C1 segment of cervical spinal cord (tissue), 14 donors: ENCODE results near the gene RTP1.
A peak's percentile ranks its signal among the peaks of the same experiment; 100 is the strongest.
"Not testable (repeated sequence)": the region's sequence is repeated elsewhere in the genome, so short reads cannot be mapped to it uniquely, and the experiment has no call there.

Source experiments
- DNase-seq, 14 donors: peaks; one replicate each; lab custom pipeline; 2025; lab: John Stamatoyannopoulos, UW

The RTP1 gene

DNA sequence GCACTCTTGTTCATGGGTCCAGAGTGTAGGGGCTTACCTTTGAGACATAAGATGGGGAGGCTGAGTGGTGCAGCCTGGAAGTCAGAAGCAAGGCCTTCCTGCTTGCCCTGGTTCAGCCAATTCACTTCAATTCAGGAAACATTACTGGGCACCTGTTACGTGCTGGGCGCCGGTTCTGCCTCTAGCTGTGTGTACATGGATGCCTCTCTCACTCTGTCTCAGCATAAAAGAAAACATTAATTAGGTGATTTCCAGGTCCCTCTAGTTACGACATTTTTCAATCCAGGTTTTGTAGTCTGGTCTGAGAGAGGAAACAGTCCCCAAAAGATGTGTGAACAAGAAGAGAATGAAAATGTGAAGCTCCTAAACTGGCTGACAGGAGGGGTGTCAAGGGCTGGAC, 1.2 kb downstream of the RTP1 start:
- no peak for DNase-seq

- not testable (repeated sequence) for DNase-seq
Measured at GRCh38 chr3:187199463-187200050, 2.3 kb downstream of the RTP1 start.

DNA sequence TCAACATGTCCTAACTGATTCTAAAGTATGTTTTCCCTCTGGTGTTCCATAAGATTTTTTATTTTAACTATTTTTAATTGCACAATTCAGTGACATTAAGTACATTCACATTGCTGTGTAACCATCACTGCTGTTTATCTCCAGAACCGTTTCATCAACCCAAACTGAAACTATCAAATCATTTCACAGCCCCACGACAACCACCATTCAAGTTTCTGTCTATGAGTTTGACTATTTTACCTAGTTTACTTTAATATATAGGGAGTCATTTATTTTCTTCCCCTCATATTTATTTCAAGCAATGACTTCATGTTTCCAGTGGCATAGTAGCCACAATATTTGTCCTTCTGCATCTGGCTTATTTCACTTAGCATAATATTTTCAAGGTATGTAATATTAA, 8.4 kb downstream of the RTP1 start:
- DNase-seq, result no peak

DNA sequence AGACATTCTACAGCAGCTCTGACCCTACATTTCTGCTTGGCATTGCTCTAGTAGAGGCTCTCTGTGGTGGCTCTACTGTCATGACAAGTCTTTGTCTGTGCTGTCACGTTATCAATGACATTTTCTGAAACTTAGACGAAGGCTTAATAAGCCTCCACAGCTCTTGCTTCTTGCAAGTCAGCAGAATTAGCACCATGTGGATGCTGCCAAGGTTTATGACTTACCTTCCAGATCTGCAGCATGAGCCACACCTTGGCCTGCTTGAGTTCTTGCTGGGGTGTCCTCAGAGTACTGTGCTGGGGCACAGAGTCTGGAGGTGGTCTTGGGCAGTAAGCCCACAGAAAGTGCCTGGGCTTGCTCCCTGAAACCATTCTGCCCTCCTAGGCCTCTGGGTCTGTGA, 9.8 kb downstream of the RTP1 start:
- no peak for DNase-seq

GRCh38 chr3:187207624-187208023, 10.3 kb downstream of the RTP1 start:
- DNase-seq, result no peak

DNA sequence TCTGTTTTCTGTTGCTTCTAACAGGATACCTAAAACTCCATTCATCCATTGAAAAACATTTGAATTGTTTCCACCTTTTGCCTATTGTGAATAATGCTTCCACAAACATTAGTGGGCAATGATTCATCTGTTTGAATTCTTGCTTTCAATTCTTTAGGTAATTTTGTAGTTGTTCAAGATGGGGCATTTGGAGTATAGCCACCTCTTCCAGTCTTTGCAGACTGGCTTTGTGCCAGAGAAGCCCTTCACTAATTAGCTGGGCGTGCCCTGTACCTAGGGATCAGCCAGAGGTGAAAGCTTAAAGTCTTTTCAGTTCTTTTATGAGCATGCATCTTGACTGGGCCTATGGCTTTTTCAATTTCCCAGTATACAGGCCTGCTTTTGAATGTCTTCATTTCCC, 10.9 kb downstream of the RTP1 start:
- DNase-seq, result peak in 1 of 14 donors; percentile 4

DNA sequence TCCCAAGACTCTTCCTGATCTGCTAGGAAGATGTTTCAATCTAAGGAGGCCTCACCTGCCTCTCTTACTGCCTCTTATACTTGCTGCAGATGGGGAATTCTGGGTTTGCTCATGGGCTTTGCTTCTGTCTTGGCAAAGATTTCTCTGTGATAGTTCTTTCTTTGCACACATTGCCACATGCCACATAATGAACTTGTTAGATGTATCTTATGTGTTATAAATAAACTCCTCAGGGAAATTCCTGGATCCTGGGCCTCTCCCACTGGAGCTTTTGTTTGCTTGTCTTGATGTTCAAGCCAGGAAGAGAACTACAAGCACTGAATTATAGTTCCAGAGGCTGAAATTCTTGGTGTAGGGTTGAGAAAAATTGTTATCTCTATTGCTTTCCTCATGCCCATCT, 12.2 kb downstream of the RTP1 start:
- DNase-seq, result no peak

GRCh38 chr3:187210091-187210490, 12.8 kb downstream of the RTP1 start:
- no peak for DNase-seq

DNA sequence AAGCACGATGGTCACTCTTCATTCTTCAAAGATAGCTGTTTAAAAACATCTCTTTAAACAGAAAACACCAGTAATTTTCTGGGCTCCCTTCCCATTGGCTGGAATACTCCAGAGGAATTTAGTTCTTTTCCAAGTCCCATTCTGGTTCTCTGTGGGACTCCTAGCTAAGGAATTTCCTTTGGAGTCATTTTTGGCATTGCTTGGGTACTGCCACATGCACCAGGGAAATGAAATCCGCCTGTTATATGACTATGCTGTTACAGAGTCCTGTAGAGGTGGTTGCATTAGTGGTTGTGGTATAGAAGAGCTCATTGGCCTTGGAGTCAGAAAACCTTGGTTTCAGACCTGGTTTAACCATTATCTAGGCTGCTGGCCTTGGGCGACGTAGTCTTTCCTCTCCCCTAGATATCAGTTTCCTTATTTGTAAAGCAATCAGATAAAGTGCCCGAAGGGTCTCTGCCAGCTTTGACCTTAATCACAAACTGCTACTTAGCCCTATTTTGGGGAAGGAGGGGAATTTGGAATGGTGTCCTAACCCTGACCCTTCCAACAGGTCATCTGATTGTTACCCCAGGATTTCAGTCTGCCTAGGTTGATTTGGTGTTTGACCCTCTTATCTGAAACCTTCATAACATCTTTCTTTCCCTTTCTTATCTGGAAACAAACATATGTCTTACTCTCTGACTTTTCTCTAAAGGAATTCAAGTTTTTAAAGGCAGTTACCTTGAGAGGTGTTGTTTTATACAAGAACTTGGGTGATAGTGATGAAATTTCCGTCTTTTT, 13.4 kb downstream of the RTP1 start:
- DNase-seq, result peak in 2 of 14 donors; percentile 12 to 14

DNA sequence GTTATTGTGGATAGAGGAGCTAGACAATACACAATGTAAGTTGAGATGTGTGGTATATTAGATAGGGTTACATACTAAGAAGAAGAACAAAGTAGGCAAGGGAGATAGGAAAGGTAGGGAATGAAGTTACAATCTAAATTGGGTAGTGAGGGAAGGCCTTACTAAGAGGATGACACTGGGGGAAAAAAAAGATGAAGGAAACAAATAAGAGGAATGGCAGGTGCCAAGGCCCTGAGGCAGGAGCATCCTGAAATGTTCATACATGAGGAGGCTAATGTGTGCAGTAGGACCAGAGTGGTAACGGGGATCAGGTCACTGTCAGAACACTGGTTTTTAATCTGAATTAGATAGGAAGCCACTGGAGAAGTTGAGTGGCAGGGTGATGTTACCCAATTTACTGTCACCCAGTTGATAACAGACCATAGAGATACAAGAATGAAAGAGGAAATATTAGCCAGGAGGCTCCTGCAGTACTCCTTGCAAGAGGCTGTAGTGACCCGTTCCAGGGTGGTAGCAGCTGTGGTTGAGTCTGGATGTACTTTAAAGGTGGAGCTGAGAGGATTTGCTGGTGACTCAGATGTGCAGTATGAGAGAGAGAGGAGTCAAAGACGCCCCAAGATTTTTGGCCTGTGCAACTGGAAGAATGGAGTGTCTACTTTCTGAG, 14.4 kb downstream of the RTP1 start:
- DNase-seq, result no peak

DNA sequence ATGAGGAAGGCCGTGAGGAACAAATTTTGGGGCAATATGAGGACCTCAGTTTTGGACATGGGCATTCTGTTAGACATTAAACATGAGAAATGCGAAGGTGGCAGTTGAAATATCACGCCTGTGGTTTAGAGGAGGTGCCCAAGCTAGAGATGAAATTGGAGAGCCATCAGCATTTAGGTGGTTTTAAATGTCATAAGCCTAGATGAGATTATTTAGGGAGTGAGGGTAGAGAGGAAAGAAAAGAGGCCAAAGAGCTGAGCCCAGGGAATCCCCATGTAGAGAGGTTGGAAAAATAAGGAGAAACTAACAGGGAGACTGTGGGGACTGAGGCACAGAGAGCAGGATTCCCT, 14.9 kb downstream of the RTP1 start:
- DNase-seq, result no peak

GRCh38 chr3:187212705-187213104, 15.4 kb downstream of the RTP1 start:
- DNase-seq, result peak in 5 of 14 donors; percentile 17 to 32 (median 18)

- DNase-seq, result no peak
Measured at GRCh38 chr3:187213616-187214015, 16.3 kb downstream of the RTP1 start.

- no peak for DNase-seq
Measured at GRCh38 chr3:187215460-187215859, 18.2 kb downstream of the RTP1 start.

DNA sequence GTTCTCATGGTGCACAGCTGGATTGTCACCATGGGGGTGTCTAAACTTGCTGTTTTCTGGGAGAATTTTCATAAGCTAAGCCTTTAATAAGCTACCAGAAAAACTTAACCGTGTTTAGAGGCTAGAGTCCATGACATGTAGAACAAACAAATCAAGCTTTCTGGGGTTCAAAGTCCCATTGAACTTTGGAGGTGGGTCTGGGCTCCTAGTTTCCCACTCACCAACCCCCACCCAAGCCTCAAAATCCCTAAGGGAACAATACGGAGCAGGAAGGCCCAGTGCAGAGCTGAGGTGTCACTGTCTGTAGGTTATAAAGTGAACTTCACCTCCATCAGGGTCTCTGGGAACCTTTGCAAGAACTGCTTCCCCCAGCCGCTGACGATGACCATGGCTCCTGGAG, 25.5 kb downstream of the RTP1 start:
- no peak for DNase-seq

DNA sequence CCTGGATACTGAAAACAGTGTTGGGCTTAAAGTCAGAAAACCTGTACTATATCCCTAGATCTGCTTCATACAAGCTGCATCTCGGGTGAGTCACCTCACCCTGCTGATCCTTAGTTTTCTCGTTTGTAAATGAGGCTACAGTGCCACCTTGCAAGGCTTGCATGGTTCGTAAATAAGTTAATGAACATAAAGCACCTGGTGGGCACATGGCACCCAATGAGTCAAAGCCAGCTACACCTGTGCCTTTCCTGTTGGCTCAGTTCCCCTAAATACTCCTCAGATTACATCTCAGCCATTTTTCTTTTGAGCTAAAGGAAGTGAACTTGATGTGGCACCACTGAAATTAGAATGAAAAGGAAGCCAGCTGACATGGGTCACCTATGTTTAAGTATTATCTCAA, 26.5 kb downstream of the RTP1 start:
- no peak for DNase-seq

- DNase-seq, result no peak
Measured at GRCh38 chr3:187227658-187228258, 30.5 kb downstream of the RTP1 start.

GRCh38 chr3:187228740-187229139, 31.5 kb downstream of the RTP1 start:
- DNase-seq, result no peak

DNA sequence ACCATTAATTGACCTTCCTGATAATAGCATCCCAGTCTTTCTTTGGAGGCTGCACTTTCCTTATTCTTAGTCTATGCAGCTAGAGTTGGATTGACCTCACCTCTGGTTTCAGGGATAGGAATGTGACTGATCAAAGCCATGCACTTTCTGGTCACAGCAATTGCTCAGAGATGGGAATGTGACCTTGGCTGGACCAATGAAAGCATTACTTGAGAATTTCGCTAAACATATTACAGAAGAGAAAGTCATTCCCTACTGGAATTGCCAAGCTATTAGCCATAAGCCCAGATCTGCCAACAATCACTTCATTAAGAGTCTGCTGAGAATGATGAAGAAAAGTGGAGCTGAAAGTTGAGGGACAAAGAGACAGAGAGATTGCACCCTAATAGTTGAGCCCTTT, 32.7 kb downstream of the RTP1 start:
- DNase-seq, result no peak

DNA sequence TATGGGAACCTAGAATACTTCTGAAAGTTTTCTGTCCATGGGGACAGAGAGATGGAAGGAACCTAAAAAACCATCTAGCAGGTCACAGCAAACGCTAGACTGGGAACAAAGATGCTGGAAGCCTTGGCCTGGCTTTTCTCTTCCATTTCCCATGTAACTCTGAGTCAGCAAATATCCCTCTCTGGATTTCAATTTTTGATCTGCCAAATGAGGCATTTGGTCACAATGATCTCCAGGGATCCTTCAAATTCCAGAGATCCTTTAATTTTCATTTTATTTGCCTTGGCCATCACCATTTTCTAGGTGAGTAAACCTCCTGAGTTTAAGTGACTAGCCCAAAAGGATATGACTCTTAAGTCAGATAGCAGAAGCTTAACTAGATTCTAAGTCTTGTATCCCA, 39.7 kb downstream of the RTP1 start:
- no peak for DNase-seq

- no peak for DNase-seq
Measured at GRCh38 chr3:187237741-187238140, 40.5 kb downstream of the RTP1 start.

DNA sequence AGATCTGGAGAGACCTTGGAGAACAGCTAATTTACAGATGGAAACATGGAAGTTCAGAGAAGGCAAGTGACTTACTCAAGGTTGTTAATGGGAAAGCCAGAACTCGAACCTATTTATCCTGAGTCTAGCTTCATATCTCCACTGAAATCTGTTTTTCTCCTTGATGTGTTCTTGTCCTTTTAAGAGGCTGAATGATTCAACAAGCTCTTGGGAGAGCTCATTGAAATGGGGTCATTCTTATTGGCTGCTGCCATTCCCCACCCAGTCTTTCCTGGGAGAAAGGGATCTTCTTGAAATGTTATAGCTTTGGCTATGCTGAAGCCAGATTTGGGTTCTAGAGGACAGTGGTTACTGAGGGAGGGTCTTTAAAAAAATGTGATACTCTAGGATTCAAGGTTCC, 41.0 kb downstream of the RTP1 start:
- DNase-seq, result no peak

DNA sequence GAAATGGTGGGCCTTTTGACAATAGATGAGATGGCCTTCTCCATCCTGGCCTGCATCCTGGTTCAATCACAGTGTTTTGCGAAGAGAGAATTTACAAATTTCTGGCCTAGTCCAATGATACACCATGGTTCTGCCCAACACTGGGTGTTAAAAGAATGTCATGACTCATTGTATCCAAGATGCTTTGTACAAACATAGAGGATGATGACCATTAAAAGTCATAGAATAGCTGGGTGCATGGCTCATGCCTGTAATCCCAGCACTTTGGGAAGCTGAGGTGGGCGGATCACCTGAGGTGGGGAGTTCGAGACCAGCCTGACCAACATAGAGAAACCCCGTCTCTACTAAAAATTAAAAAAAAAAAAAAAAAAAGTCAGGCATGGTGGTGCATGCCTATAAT, 41.5 kb downstream of the RTP1 start:
- not testable (repeated sequence) for DNase-seq
